ENCODE measurements around the gene DNAI1. TPM values are rescaled to one million over a fixed set of nuclear protein-coding genes. Genes with fewer than 3 reads are reported as not detected.

DNAI1 gene
- total and polyA plus RNA-seq, 2 of the 13 experiments (the other 11 are each of a cell fraction or from before 2014, with no cell fraction given), result not detected

GRCh38 chr9:34508463-34508862 lies 49.9 kb downstream of the DNAI1 start:
- no peak overlapping the region for H3K4me2 ChIP-seq (ENCODE audit: low read depth, low read length)
- TF ChIP-seq MTF1 (CRISPR knock-in tag; IDR thresholded peaks at IDR 0.05) (no peak), AHR (CRISPR knock-in tag; IDR thresholded peaks at IDR 0.05) (no peak), ZBTB33 (CRISPR knock-in tag; IDR thresholded peaks at IDR 0.05) (no peak), ZNF496 (CRISPR knock-in tag; IDR thresholded peaks at IDR 0.05; ENCODE audit: insufficient replicate concordance) (no peak), AHDC1 (CRISPR knock-in tag; IDR thresholded peaks at IDR 0.05; ENCODE audit: borderline replicate concordance) (no peak)
- H3K4me3 ChIP-seq (replicated peaks in 1 of 3; ENCODE audit: insufficient read depth in 1 of 3, low read depth in 2 of 3, low read length in 3 of 3), result no peak overlapping the region
- in situ Hi-C loops (cut with HindIII; ENCODE audit: extremely low pct_ligation_motif_present, low pct_unique_long_range_greater_than_20kb) (no loop called here), intact Hi-C loops (cut with micrococcal nuclease; ENCODE audit: unreplicated experiment) (loop anchor here (10.0 kb wide), 1 partner anchor 174 kb away; no protein-coding TSS in a partner anchor)
- H3K27ac ChIP-seq (ENCODE audit: extremely low read length, insufficient read depth, low read length), result no peak overlapping the region
- 30% methylated on average over 2 of the region's 3 CpGs for WGBS (ENCODE audit: low lambda C conversion rate)
- ChIA-PET POLR2A (no interaction called here), CTCF (ENCODE audit: low intra/inter-chr PET ratio, low total read pairs) (no interaction called here)
- peaks cover 4 to 42% of the 10 kb centered on the region in 2 experiments; a peak in 2 of 5 replicates for H3K27me3 ChIP-seq (ENCODE audit: control insufficient read depth in 1 of 2, insufficient read depth in 2 of 2, low read length in 2 of 2)
- H2AFZ ChIP-seq (ENCODE audit: low read length), result no peak overlapping the region
- no TSS peak for BruUV-seq (replicated peaks)
- peaks cover 14% of the 10 kb centered on the region for H3K4me1 ChIP-seq (ENCODE audit: insufficient read depth, low read length)
- no peak for DNase-seq (ENCODE audit: low spot score)
- no peaks in the 10 kb centered on the region for H3K9me3 ChIP-seq (ENCODE audit: low read length)
- H3K36me3 ChIP-seq (replicated peaks in 1 of 2; ENCODE audit: control insufficient read depth in 1 of 2, insufficient read depth in 2 of 2, low read length in 2 of 2), result no peaks in the 10 kb centered on the region
- ATAC-seq, result no peak
- H4K20me1 ChIP-seq (ENCODE audit: insufficient read depth, low read length), result no peaks in the 10 kb centered on the region
- no peak overlapping the region for H3K9ac ChIP-seq (ENCODE audit: insufficient read depth, low read depth, low read length)
- FAIRE-seq, result no peak
- no peaks in the 10 kb centered on the region for H3K79me2 ChIP-seq (ENCODE audit: insufficient read depth, low read length)

Measured in HepG2 (cell line).